AG08396 (cell line): Measurements from ENCODE around the gene SP140.
"Not testable (repeated sequence)": the region's sequence is repeated elsewhere in the genome, so short reads cannot be mapped to it uniquely, and the experiment has no call there.

Source experiments
- DNase-seq: peaks from one replicate; pipeline ENCODE4 v3.0.0; 2012; ENCODE audit warnings: low spot score, mixed read lengths

The SP140 gene

DNA sequence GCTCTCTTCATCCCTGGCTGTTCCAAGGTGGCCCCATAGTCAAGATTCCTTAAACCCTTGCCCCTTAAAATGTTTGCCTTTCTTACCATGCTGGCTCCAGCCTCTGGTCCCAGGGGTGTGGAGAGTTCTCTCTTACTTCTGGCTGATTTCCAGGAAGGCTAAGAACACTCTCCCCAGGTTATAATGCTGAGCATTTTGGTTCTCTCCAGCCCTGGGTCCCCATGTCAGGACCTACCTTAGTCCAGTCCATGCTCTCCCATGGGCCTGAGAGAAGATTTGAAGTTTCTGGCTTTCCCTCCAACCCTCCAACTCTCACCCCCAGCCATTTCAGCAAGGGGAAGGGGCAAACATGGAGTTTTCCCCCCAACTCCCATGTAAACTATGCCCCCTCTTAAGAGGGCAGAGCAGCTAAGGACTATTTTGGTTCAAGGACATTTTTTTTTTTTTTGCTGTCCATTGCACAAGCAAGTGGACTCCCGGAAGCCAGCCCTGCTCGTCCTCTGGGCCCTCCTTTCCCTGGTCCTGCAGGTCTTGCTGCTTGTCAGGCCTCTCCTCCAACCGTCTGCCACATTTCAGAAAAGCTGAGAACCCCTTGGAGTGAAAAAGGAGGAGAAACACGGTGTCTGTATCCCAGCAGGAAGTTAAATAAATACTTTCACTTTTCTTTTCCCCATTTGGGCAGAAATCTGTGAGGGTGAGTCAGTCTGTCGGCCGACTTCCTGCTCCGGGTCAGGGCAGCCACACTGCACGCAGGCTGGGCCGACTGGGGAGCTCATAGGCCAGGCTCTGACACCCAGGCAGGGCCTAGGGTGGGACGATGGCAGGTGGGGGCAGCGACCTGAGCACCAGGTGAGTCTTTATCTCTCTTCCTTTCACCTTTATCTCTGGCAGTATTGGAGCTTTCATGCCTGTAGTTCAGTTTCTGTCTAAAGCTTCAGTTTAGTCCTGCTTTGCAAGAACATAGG is 101.2 kb downstream of the SP140 start, which contains the start of gene SP140L:
SP140L (plus strand) TSS at position 741 of the 965 bp plus-strand sequence; CDS start at position 818, 77 bp downstream.
- peak; percentile 86 for DNase-seq

DNA sequence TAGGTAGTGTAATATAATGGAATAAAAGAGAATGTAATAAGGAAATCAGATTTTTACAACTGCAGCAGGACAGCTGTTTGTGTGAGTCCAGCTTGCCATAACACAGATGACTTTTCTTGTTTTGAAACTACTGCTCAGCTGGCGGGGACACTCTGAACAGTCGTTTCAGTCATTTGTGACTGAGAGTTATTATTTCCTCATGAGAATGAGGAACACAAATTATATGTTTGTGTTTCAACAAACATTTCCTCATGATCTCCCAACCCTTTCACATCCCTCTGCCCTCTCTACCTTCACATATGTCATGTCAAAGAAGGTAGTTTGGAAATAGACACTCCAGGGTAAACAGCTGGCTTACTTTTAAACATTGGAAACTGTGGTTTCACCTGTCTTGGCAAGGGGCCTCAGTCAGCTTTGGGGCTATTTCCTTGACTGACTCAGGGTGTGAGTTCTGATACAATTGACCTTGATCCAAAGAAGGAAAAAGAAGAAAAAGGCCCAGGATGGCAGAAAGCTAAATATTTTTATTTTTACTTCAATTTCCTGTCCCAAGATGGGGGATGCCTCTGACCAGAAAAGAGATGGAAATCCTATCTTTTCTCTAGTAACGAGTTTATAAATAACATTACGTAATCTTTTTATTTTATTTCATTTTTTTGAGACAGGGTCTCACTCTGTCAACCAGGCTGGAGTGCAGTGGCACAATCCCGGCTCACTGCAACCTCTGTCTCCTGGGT is 102.0 kb downstream of the SP140 start:
- DNase-seq: no peak

DNA sequence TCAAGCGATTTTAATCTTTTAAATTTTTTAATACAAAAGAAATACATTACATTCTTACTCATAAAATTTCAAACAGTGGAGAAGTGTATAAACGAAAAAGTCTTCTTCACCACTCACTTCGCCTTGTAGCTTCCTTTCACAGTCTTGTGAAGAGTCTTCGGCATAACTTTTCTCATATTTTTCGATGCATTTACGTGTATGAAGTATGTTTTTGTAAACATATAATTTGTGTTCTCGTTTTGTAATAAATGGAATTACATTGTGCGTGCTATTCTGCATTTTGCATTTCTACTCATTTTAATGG is 102.6 kb downstream of the SP140 start:
- no peak for DNase-seq

DNA sequence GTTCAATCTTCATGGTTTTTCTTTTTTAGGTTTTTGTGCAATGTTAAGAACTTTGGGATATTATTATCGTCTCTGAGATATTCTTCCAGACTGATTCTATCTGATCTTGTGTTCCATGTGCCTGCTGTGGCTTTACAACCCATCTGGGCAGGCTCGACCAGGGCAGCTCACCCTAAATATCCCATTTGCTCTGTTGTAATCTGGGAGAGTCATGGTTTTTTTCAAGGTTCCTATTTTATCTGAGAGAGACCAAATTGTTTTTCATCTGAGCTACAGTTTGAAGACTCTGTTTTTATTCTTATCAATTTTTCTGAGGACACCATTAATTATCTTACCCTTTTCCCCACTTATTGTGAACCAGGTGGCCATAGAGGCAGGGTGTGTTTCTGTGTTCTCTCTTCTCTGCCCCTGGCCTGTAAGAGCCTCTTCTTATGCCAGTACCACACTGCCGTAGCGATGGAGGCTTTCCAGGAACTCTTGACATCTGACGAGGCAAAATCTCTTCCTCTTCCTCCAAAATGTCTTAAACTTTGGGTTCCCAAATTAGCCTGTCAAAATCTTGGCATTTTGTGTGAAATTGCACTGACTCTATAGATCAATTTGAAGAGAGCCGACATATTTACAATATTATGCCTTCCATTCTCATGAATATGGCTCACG is 104.5 kb downstream of the SP140 start:
- DNase-seq: no peak

DNA sequence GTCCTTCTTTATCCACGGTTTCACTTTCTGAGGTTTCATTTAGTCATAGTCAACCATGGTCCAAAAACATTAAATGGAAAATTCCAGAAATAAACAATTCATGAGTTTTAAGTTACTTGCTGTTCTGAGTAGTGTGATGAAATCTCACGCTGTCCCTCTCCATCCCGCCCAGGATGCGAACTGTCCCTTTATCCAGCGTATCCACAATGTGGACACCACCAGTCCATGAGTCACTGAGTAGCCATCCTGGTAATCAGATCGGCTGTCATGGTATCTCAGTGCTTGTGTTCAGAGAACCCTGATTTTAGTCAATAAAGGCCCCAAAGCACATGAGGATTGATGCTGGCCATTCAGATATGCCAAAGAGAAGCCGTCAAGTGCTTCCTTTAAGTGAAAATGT is 105.2 kb downstream of the SP140 start:
- no peak for DNase-seq

DNA sequence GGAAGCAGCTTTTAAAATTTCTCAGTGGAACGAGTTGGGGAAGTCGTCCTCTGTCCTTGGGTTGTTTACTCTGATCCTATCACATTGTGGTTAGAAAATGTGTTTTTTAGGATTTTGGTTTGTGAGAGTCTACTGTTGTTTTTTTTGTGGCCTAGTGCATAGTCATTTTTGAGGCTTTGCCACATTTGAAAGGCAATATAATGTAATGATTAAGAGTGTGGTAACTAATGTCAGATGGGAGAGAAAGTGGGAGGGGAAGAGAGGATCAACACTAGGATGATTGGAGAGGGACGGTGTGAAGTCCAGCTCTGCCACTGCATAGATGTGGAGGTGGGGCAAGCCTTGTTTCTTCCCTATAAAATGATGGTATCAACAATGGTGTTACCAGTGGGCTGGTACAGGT is 109.9 kb downstream of the SP140 start:
- DNase-seq: no peak

DNA sequence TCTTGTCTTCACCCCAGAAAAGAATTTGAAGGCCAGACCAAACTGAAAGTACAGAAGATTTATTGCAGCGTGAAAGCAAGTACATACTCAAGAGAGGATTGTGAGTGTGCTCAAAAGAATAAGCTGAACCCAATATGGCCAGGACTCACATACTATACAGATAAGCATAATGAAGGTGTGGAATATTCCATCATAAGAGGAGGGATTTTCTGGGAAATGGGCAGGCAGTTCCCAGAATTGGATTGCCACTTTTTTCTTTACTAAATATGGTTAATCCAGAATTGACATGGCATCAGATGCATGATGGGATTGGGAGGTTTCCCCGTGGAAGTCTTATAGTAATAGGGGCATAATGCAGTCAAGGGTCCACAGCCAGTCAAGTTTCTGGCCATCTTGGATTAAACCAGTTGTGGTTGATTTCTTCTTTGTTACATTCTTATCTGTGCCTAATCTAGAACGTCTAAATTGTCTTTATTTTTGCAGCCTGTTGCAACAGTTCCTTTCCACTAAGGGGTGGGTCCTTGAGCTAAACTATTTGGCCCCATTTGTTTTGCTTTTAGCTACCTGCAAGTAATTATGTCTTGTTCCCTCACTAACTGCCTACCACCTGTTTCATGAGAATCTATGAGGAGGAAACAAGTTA is 110.4 kb downstream of the SP140 start:
- no peak for DNase-seq

DNA sequence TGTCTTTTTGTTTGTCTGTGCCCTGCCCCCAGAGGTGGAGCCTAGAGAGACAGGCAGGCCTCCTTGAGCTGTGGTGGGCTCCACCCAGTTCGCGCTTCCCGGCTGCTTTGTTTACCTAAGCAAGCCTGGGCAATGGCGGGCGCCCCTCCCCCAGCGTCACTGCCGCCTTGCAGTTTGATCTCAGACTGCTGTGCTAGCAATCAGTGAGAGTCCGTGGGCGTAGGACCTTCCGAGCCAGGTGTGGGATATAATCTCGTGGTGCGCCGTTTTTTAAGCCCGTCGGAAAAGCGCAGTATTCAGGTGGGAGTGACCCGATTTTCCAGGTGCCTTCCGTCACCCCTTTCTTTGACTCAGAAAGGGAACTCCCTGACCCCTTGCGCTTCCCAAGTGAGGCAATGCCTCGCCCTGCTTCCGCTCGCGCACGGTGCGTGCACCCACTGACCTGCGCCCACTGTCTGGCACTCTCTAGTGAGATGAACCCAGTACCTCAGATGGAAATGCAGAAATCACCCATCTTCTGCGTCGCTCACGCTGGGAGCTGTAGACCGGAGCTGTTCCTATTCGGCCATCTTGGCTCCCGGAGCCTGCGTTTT is 116.5 kb downstream of the SP140 start:
- not testable (repeated sequence) for DNase-seq

DNA sequence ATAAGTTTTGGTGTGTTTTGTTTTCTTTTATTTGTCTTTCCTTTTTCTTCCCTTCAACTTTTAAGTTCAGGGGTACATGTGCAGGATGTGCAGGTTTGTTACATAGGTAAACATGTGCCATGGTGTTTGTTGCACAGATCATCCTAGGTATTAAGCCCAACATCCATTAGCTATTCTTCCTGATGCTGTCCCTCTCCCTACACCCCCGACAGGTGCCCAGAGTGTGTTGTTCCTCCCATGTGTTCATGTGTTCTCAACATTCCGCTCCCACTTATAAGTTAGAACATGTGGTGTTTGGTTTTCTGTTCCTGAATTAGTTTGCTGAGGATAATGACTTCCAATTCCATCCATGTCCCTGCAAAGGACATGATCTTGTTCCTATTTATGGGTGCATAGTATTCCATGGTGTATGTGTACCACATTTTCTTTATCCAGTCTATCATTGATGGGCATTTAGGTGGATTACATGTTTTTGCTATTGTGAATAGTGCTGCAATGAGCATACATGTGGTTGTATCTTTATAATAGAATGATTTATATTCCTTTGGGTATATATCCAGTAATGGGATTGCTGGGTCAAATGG is 117.6 kb downstream of the SP140 start:
- DNase-seq: not testable (repeated sequence)

DNA sequence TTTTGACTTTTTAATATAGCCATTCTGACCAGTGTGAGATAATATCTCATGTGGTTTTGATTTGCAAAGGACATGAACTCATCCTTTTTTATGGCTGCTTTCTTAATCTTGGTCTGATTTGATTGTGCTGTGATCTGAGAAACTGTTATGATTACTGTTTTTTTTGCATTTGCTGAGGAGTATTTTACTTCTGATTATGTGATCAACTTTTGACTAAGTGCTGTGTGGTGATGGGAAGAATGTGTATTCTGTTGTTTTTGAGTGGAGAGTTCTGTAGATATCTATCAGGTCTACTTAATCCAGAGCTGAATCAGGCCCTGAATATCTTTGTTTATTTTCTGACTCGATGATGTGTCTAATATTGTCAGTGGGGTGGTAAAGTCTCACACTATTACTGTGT is 118.2 kb downstream of the SP140 start:
- no peak for DNase-seq

DNA sequence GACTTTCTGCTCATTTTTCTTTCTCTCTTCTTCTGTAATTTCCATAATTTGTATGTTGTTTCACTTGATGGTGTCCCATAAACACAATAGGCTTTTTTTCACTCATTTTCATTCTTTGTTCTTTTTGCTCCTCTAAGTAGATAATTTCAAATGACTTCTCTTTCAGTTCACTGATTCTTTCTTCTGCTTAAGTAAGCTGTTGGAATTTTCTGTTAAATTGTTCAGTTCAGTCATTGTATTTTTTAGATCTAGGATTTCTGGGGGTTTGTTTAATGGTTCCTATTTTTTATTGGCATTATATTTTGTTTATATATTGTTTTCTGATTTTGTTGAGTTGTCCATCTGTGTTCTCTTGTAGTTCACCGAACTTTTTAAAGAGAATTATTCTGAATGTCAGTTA is 120.9 kb downstream of the SP140 start:
- DNase-seq: no peak

DNA sequence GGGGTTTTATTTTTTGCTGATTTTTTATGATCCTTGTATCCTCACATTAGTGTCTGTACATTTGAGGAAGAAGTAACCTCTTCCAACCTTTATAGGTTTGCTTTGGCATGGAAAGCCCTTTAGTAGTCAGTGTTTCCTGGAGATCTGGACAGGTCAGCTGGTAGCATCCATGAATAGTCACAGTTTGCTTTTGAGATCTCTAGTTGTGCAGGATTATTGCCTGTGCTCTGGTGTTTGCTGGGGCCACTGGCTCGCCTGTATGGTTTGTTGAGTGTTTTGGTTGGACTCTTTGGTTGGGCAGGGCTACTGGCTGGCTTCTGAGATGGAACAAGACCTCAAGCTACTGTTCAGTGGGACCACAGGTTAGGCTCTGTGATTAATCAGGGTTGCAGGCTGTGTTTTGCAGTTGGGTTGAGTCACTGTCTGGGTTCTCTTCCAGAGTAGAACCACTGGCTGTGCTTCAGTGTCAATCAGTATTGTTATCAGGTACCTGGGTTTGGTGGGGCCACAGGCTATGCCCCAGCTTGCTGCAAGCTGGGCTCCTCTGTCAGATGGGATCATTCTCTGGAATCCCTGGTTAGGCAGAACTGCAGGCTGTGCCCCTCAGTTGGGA is 121.5 kb downstream of the SP140 start:
- DNase-seq: no peak

DNA sequence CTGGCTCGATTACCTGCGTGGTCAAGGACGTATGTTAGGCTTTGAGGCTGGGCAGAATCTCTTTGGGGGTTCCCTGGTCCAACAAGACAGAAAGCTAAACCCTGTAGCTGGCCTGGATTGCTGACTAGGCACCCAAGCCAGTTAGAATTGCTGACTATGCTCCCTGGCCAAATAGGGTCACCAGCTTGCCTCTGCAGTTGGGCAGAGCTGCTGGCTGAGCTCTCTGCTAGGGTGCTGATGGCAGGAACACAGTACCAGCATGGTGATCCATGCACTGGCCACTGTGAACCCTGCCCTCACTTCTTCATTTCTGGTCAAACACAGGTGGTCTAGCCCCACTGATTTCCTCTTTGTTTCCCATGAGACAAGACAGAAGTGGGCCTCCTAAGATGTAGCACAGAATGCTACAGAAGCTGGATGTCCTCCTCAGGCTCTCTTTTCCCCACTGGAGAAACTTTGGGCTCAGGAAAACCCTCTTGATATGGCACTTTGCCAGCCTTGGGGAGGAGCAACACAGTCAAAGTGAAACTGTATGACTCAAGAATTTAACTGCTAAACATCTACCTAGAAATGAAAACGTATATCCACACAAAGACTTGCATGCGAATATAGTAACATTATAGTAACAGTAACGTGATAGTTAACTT is 122.2 kb downstream of the SP140 start:
- no peak for DNase-seq

DNA sequence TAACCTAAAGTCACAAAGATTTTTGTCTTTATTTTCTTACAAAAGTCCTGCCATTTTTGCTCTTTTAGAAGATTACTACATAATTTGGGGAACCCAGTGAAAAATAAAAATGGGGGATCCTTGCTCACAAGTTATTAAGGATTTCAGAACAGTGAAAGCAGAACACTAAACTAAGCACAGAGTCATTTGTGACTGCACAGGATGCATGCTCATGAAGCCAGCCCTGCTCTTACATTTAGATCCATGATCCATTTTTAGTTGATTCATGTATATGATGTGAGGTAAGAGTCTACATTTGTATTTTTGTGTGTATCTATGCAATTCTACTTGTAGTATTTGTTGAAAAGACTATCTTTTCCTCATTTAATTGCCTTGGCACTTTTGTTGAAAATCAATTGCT is 123.3 kb downstream of the SP140 start:
- no peak for DNase-seq

DNA sequence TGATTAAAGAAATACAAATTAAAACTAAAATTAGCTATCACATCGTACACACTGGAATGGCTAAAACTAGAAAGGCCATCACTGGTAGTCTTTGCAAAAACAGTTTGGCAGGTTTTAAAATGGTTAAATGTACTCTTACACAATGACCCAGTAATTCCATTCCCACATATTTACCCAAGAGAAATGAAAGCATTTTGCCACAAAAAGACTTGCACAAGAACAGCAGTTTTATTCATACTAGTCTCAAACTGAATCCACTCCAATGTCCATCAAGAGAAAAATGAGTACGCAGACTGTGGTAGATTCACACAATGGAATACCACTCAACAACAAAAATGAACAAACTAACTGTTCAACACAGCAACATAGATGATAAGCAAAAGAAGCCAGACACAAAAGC is 130.5 kb downstream of the SP140 start:
- DNase-seq: no peak

DNA sequence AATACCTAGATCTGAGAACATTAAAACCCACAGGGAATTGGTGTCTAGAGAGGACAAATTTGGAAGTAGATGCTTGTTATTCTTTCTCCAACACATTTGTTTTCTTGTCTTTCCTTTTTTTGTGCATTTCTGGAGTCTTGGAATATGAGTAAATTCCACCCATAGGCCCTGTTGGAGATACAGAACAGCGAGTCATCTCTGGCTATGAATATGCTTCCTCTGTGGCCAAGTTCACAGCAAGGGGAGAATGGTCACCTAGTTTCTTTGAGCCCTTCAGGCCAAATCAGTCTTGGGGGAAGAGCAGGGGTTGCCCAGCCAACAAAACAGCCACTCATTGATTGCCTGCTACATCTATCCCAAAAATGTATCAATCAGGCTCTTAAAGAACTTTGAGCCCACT is 132.8 kb downstream of the SP140 start:
- no peak for DNase-seq

DNA sequence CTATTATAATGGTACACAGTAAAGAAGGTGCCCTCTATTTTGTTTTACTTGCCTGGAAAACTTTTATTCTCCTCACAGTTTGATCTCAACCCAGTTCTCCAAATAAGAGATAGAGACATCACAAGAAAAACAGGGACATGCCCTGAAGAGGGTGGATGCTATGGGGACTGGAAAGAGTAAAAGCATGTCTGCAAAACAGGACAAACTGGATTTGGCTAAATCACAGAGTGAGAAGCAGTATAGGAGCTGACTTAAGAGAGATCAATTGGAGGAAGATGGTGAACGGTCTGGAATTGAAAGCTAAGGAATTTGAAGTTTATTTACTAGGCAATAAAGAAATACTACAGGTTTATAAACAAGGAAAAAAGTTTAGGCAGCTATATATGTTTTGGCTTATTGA is 134.5 kb downstream of the SP140 start:
- DNase-seq: no peak

DNA sequence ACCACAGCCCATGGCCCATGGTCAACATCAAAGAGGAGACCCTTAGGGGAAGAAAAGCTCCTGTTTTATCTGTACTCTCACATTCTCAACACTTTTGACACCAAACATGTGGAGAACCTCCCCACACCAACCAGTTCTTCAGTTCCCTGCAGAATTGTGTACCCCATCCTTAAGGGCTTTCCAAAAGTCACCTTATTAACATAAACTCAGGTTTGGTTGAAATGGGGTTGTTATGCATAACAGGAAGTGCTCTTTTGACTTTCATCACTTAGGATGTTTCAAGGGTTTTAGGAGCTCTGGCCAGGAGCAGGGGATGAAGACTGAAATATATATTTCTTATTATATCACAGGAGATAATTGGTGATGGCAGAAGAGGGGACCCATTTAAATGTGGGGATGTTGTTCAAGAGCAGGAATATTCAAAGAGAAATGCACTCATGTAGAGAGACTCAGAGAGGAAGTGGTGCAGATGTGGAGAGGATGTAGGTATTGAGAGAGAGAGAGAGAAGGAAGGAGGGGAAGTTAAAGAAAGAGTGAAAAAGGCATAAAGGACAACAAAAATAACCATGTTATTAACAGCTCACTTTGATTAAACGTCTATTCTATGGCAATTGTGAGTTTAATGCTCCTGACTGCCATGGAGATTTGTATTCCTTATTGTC is 136.6 kb downstream of the SP140 start:
- DNase-seq: no peak
